GM06990 (cell line): ENCODE data around the gene LINC00237.

ENCODE experiments used
- DNase-seq: peaks from one replicate; pipeline ENCODE4 v3.0.0-alpha.2; 2011; ENCODE audit not compliant: insufficient read length; ENCODE audit errors: extremely low read depth
- H3K27me3 ChIP-seq: replicated peaks from 2 replicates; pipeline ENCODE4 v1.6.0; 2011; ENCODE audit warnings: low read length; ENCODE audit not compliant: control insufficient read depth, insufficient read depth
- H3K36me3 ChIP-seq: 2 replicates; pipeline ENCODE4 v1.5.1; 2011; ENCODE audit warnings: low read length; ENCODE audit not compliant: control insufficient read depth, insufficient read depth
- H3K4me3 ChIP-seq: replicated peaks from 2 replicates; pipeline ENCODE4 v1.5.1; 2011; ENCODE audit warnings: low read depth, mild to moderate bottlenecking, control low read depth, low read length
- CTCF ChIP-seq: IDR thresholded peaks from 2 replicates; pipeline ENCODE4 v1.5.1; 2011; ENCODE audit warnings: low read length, control low read depth, mild to moderate bottlenecking, inconsistent platforms; ENCODE audit not compliant: insufficient read depth, poor library complexity, severe bottlenecking

The LINC00237 gene

GRCh38 chr20:21101932-21102575 is 4.1 kb downstream of the LINC00237 start:
- H3K36me3 ChIP-seq, result no peaks in the 10 kb centered on the region
- TF ChIP-seq CTCF, result no peak
- no peak for DNase-seq
- H3K4me3 ChIP-seq, result no peak overlapping the region
- peaks cover 10% of the 10 kb centered on the region for H3K27me3 ChIP-seq

- no peak for TF ChIP-seq CTCF
- Histone ChIP-seq H3K27me3 (peaks cover 10% of the 10 kb centered on the region), H3K4me3 (peak overlapping the region; percentile 68), H3K36me3 (no peaks in the 10 kb centered on the region)
- peak; percentile 30 for DNase-seq
Observed at GRCh38 chr20:21101453-21101931, 4.7 kb downstream of the LINC00237 start.

- Histone ChIP-seq H3K27me3 (peaks cover 10% of the 10 kb centered on the region), H3K4me3 (peak overlapping the region; percentile 68), H3K36me3 (no peaks in the 10 kb centered on the region)
- no peak for TF ChIP-seq CTCF
- DNase-seq, result peak; percentile 39
Observed at GRCh38 chr20:21100578-21101452, 5.3 kb downstream of the LINC00237 start.

- no peak for TF ChIP-seq CTCF
- DNase-seq, result peak; percentile 52
- H3K36me3 ChIP-seq, result no peaks in the 10 kb centered on the region
- peak overlapping the region; percentile 68 for H3K4me3 ChIP-seq
- peaks cover 10% of the 10 kb centered on the region for H3K27me3 ChIP-seq
Observed at GRCh38 chr20:21099751-21100577, 6.2 kb downstream of the LINC00237 start.

GRCh38 chr20:21096321-21097043 is 9.7 kb downstream of the LINC00237 start:
- H3K36me3 ChIP-seq, result no peaks in the 10 kb centered on the region
- H3K27me3 ChIP-seq, result peaks cover 3% of the 10 kb centered on the region
- H3K4me3 ChIP-seq, result no peak overlapping the region
- no peak for TF ChIP-seq CTCF
- DNase-seq, result no peak
